ENCODE results near the gene PSMF1. TPM values are rescaled to one million over a fixed set of nuclear protein-coding genes. Genes with fewer than 3 reads are reported as not detected.

Gene PSMF1
- polyA plus RNA-seq, 4 donors, result 43.6 to 118 (median 62.7) TPM

DNA sequence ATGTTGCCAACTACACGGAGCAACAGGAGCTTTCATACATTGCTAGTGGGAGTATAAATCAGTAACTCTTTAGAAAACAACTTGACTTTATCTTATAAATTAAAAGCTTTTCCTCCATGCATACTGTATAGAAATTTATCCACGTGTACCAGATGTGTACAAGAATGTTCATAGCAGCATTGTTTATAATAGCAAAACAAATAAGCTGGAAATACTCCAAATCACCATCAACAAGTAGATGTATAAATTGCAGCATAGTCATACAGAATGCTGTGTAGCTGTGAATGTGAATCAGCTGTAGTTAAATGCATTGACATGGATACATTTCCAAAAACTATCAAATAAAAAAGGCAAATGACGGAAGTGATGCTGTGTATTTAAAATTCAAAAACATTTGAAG, 6.0 kb downstream of the PSMF1 start:
- WGBS, 3 donors, result 42 to 48% (median 47%) methylated on average over 3 of the region's 3 CpGs
- no peak for DNase-seq
- H3K9me3 ChIP-seq (ENCODE audit: control insufficient read depth in 2 of 2, insufficient read depth in 1 of 2, low read depth in 1 of 2, low read length in 1 of 2), result no peaks in the 10 kb centered on the region
- H3K27ac ChIP-seq (ENCODE audit: low read depth in 1 of 3, low read length in 2 of 3), result no peak overlapping the region
- no peak for FAIRE-seq
- no peak overlapping the region for H3K4me3 ChIP-seq (ENCODE audit: low read depth in 1 of 3, low read length in 3 of 3)
- peaks cover 14 to 27% (median 15%) of the 10 kb centered on the region in 3 donors for H3K36me3 ChIP-seq (ENCODE audit: control insufficient read depth in 3 of 3, insufficient read depth in 2 of 3, low read depth in 1 of 3, low read length in 3 of 3)
- H3K27me3 ChIP-seq (ENCODE audit: control insufficient read depth in 3 of 3, insufficient read depth in 3 of 3, low read length in 3 of 3), result no peaks in the 10 kb centered on the region
- H3K4me1 ChIP-seq (ENCODE audit: control insufficient read depth in 3 of 3, insufficient read depth in 2 of 3, low read depth in 1 of 3, low read length in 2 of 3), result peaks cover 12 to 31% (median 18%) of the 10 kb centered on the region in 3 donors

DNA sequence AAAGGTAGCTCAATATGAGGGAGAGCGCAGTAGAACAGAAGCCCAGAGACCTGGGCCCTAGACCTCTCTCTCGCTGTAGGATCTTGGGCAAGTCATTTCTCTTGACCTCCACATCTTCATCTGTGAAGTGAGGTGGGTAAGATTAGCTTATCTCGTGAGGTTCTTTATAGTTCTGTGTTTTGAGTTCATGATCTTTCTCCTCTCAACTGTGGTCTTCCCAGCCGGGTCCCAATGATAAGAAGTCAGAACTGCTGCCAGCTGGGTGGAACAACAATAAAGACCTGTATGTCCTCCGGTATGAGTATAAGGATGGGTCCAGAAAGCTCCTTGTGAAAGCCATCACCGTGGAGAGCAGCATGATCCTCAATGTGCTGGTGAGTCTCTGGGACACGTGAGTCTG, 6.9 kb downstream of the PSMF1 start:
- Histone ChIP-seq H3K9me3 (ENCODE audit: control insufficient read depth in 2 of 2, insufficient read depth in 1 of 2, low read depth in 1 of 2, low read length in 1 of 2) (no peaks in the 10 kb centered on the region), H3K36me3 (ENCODE audit: control insufficient read depth in 3 of 3, insufficient read depth in 2 of 3, low read depth in 1 of 3, low read length in 3 of 3) (peaks cover 14 to 27% (median 23%) of the 10 kb centered on the region in 3 donors), H3K27ac (ENCODE audit: low read depth in 1 of 3, low read length in 2 of 3) (no peak overlapping the region), H3K4me1 (ENCODE audit: control insufficient read depth in 3 of 3, insufficient read depth in 2 of 3, low read depth in 1 of 3, low read length in 2 of 3) (peaks cover 4 to 23% (median 14%) of the 10 kb centered on the region in 3 donors), H3K27me3 (ENCODE audit: control insufficient read depth in 3 of 3, insufficient read depth in 3 of 3, low read length in 3 of 3) (no peaks in the 10 kb centered on the region), H3K4me3 (ENCODE audit: low read depth in 1 of 3, low read length in 3 of 3) (no peak overlapping the region)
- DNase-seq (no peak), FAIRE-seq (no peak)
- WGBS, 3 donors, result 72 to 86% (median 83%) methylated on average over 7 of the region's 7 CpGs

GRCh38 chr20:1127840-1128239, 9.4 kb downstream of the PSMF1 start:
- WGBS, 3 donors, result 52 to 82% (median 61%) methylated on average over 1 of the region's 1 CpG
- no peak for FAIRE-seq

DNA sequence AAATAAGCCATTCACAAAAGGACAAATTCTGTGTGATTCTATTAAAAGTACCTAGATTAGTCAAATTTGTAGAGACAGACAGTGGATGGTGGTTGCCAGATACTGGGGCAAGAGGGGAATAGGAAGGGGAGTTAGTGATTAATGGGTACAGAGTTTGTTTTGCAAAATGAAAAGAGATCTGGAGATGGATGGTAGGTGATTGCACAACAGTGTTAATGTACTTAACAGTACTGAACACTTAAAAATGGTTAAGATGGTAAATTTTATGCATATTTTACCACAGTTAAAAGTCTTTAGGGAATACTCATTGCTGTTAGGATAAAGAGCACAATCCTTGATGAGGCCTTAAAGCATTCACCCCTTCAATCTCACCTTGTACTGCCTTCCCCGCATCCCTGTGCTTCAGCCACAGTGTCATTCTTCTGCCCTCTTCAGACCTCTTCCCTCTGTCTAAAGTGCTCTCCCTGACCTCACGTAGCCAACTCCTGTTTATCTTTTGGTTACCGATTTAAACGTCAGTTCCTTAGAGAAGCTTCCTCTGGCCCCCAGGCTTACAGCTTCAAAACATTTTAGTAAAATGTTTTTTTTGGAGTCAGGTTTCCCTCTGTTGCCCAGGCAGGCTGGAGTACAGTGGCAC, 11.8 kb downstream of the PSMF1 start:
- peaks cover 0 to 2% of the 10 kb centered on the region in 2 donors for H3K9me3 ChIP-seq (ENCODE audit: control insufficient read depth in 2 of 2, insufficient read depth in 1 of 2, low read depth in 1 of 2, low read length in 1 of 2)
- no peaks in the 10 kb centered on the region for H3K4me1 ChIP-seq (ENCODE audit: control insufficient read depth in 3 of 3, insufficient read depth in 2 of 3, low read depth in 1 of 3, low read length in 2 of 3)
- WGBS, 3 donors, result 82 to 97% (median 84%) methylated on average over 4 of the region's 4 CpGs
- no peak overlapping the region for H3K4me3 ChIP-seq (ENCODE audit: low read depth in 1 of 3, low read length in 3 of 3)
- H3K36me3 ChIP-seq (ENCODE audit: control insufficient read depth in 3 of 3, insufficient read depth in 2 of 3, low read depth in 1 of 3, low read length in 3 of 3), result peaks cover 32 to 44% (median 33%) of the 10 kb centered on the region in 3 donors
- no peak overlapping the region for H3K27ac ChIP-seq (ENCODE audit: low read depth in 1 of 3, low read length in 2 of 3)
- FAIRE-seq (no peak), DNase-seq (no peak)
- H3K27me3 ChIP-seq (ENCODE audit: control insufficient read depth in 3 of 3, insufficient read depth in 3 of 3, low read length in 3 of 3), result no peaks in the 10 kb centered on the region

More at GRCh38 chr20:1127840-1128239, 9.4 kb downstream of the PSMF1 start:
- Histone ChIP-seq H3K4me3 (ENCODE audit: low read depth in 1 of 3, low read length in 3 of 3) (no peak overlapping the region), H3K27ac (ENCODE audit: low read depth in 1 of 3, low read length in 2 of 3) (no peak overlapping the region), H3K36me3 (ENCODE audit: control insufficient read depth in 3 of 3, insufficient read depth in 2 of 3, low read depth in 1 of 3, low read length in 3 of 3) (peaks cover 26 to 38% (median 30%) of the 10 kb centered on the region in 3 donors), H3K9me3 (ENCODE audit: control insufficient read depth in 2 of 2, insufficient read depth in 1 of 2, low read depth in 1 of 2, low read length in 1 of 2) (peaks cover 0 to 2% of the 10 kb centered on the region in 2 donors), H3K27me3 (ENCODE audit: control insufficient read depth in 3 of 3, insufficient read depth in 3 of 3, low read length in 3 of 3) (no peaks in the 10 kb centered on the region), H3K4me1 (ENCODE audit: control insufficient read depth in 3 of 3, insufficient read depth in 2 of 3, low read depth in 1 of 3, low read length in 2 of 3) (peaks cover 0 to 2% (median 0%) of the 10 kb centered on the region in 3 donors)
- DNase-seq, result no peak

DNA sequence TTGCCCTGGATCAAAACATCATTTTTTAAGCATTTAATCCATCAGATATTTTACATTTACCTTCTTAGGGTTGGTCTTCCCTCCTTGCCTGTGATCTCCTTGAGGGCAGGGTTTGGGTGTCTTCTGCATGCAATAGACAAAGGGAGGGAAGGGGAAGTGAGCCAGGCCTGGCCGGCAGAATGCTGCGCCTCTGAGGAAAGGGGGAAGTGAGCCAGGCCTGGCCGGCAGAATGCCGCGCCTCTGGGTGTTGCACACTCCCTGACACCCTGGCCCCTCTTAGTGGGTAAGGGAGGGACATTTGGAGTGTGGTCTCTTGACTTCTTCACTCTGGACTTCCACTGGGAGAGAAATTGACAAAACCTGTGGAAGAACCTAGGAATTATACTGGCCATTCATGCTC, 12.4 kb downstream of the PSMF1 start:
- H3K4me3 ChIP-seq (ENCODE audit: low read depth in 1 of 3, low read length in 3 of 3), result no peak overlapping the region
- no peaks in the 10 kb centered on the region for H3K27me3 ChIP-seq (ENCODE audit: control insufficient read depth in 3 of 3, insufficient read depth in 3 of 3, low read length in 3 of 3)
- no peaks in the 10 kb centered on the region for H3K4me1 ChIP-seq (ENCODE audit: control insufficient read depth in 3 of 3, insufficient read depth in 2 of 3, low read depth in 1 of 3, low read length in 2 of 3)
- H3K9me3 ChIP-seq (ENCODE audit: control insufficient read depth in 2 of 2, insufficient read depth in 1 of 2, low read depth in 1 of 2, low read length in 1 of 2), result peaks cover 0 to 2% of the 10 kb centered on the region in 2 donors
- no peak overlapping the region for H3K27ac ChIP-seq (ENCODE audit: low read depth in 1 of 3, low read length in 2 of 3)
- H3K36me3 ChIP-seq (ENCODE audit: control insufficient read depth in 3 of 3, insufficient read depth in 2 of 3, low read depth in 1 of 3, low read length in 3 of 3), result peaks cover 35 to 47% (median 38%) of the 10 kb centered on the region in 3 donors
- FAIRE-seq (no peak), DNase-seq (no peak)
- 75 to 98% (median 83%) methylated on average over 5 of the region's 5 CpGs for WGBS, 3 donors

- Histone ChIP-seq H3K36me3 (ENCODE audit: control insufficient read depth in 3 of 3, insufficient read depth in 2 of 3, low read depth in 1 of 3, low read length in 3 of 3) (peaks cover 35 to 49% (median 37%) of the 10 kb centered on the region in 3 donors), H3K4me3 (ENCODE audit: low read depth in 1 of 3, low read length in 3 of 3) (no peak overlapping the region), H3K27me3 (ENCODE audit: control insufficient read depth in 3 of 3, insufficient read depth in 3 of 3, low read length in 3 of 3) (no peaks in the 10 kb centered on the region), H3K27ac (ENCODE audit: low read depth in 1 of 3, low read length in 2 of 3) (no peak overlapping the region), H3K4me1 (ENCODE audit: control insufficient read depth in 3 of 3, insufficient read depth in 2 of 3, low read depth in 1 of 3, low read length in 2 of 3) (no peaks in the 10 kb centered on the region), H3K9me3 (ENCODE audit: control insufficient read depth in 2 of 2, insufficient read depth in 1 of 2, low read depth in 1 of 2, low read length in 1 of 2) (peaks cover 0 to 2% of the 10 kb centered on the region in 2 donors)
- WGBS, 3 donors, result 96 to 97% (median 96%) methylated on average over 3 of the region's 3 CpGs
- FAIRE-seq (no peak), DNase-seq (no peak)
These were observed 13.0 kb downstream of the PSMF1 start for GRCh38 chr20:1131354-1131753.

DNA sequence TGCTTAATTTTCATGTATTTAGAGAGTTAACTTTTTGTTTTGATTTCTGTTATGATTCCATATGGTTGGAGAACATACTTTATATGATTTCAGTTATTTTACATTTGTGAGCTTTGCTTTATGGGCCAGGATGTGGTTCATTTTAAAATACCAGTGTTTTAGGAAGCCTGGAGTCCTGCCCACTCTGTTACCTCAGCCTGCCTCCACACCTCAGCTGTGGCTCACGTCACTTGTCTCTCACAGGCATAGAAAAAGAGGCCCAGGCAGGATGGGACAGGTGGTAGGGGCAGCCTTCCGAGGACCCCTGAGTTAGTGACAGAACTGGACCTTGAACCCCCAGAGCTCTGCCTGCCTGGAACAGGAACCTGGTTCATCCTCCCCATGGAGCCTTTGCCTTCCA, 16.0 kb downstream of the PSMF1 start:
- DNase-seq (no peak), FAIRE-seq (no peak)
- H3K27ac ChIP-seq (ENCODE audit: low read depth in 1 of 3, low read length in 2 of 3), result no peak overlapping the region
- H3K4me3 ChIP-seq (ENCODE audit: low read depth in 1 of 3, low read length in 3 of 3), result no peak overlapping the region
- peaks cover 24 to 44% (median 30%) of the 10 kb centered on the region in 3 donors for H3K36me3 ChIP-seq (ENCODE audit: control insufficient read depth in 3 of 3, insufficient read depth in 2 of 3, low read depth in 1 of 3, low read length in 3 of 3)
- H3K27me3 ChIP-seq (ENCODE audit: control insufficient read depth in 3 of 3, insufficient read depth in 3 of 3, low read length in 3 of 3), result no peaks in the 10 kb centered on the region
- 79 to 97% (median 88%) methylated on average over 2 of the region's 2 CpGs for WGBS, 3 donors
- H3K9me3 ChIP-seq (ENCODE audit: control insufficient read depth in 2 of 2, insufficient read depth in 1 of 2, low read depth in 1 of 2, low read length in 1 of 2), result peaks cover 0 to 2% of the 10 kb centered on the region in 2 donors
- no peaks in the 10 kb centered on the region for H3K4me1 ChIP-seq (ENCODE audit: control insufficient read depth in 3 of 3, insufficient read depth in 2 of 3, low read depth in 1 of 3, low read length in 2 of 3)

DNA sequence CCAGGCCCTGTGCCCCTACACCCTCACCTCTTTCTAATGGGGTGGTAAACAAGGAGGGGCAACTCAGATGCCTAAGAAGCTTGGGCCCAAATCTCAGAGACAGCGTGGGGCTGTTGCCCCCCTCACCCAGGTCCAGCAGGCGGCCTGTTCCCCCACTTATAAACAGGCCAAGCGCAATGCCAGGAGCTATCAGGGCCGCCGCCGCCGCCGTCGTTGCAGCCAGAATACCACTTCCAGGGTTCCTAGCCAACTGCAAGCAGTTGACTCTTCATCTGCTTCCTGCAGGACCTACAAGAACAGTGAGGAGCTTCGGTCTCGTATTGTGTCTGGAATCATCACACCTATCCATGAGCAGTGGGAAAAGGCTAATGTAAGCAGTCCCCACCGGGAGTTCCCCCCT, 16.4 kb downstream of the PSMF1 start:
- Histone ChIP-seq H3K27ac (ENCODE audit: low read depth in 1 of 3, low read length in 2 of 3) (no peak overlapping the region), H3K9me3 (ENCODE audit: control insufficient read depth in 2 of 2, insufficient read depth in 1 of 2, low read depth in 1 of 2, low read length in 1 of 2) (peaks cover 0 to 2% of the 10 kb centered on the region in 2 donors), H3K4me3 (ENCODE audit: low read depth in 1 of 3, low read length in 3 of 3) (no peak overlapping the region), H3K36me3 (ENCODE audit: control insufficient read depth in 3 of 3, insufficient read depth in 2 of 3, low read depth in 1 of 3, low read length in 3 of 3) (peaks cover 24 to 43% (median 25%) of the 10 kb centered on the region in 3 donors), H3K27me3 (ENCODE audit: control insufficient read depth in 3 of 3, insufficient read depth in 3 of 3, low read length in 3 of 3) (no peaks in the 10 kb centered on the region), H3K4me1 (ENCODE audit: control insufficient read depth in 3 of 3, insufficient read depth in 2 of 3, low read depth in 1 of 3, low read length in 2 of 3) (no peaks in the 10 kb centered on the region)
- DNase-seq, result no peak
- WGBS, 3 donors, result 92 to 97% (median 93%) methylated on average over 12 of the region's 12 CpGs
- no peak for FAIRE-seq

GRCh38 chr20:1137236-1137635, 18.8 kb downstream of the PSMF1 start:
- Histone ChIP-seq H3K4me1 (ENCODE audit: control insufficient read depth in 3 of 3, insufficient read depth in 2 of 3, low read depth in 1 of 3, low read length in 2 of 3) (no peaks in the 10 kb centered on the region), H3K36me3 (ENCODE audit: control insufficient read depth in 3 of 3, insufficient read depth in 2 of 3, low read depth in 1 of 3, low read length in 3 of 3) (peaks cover 14 to 33% (median 18%) of the 10 kb centered on the region in 3 donors), H3K4me3 (ENCODE audit: low read depth in 1 of 3, low read length in 3 of 3) (no peak overlapping the region), H3K27me3 (ENCODE audit: control insufficient read depth in 3 of 3, insufficient read depth in 3 of 3, low read length in 3 of 3) (no peaks in the 10 kb centered on the region), H3K9me3 (ENCODE audit: control insufficient read depth in 2 of 2, insufficient read depth in 1 of 2, low read depth in 1 of 2, low read length in 1 of 2) (peaks cover 0 to under 1% of the 10 kb centered on the region in 2 donors), H3K27ac (ENCODE audit: low read depth in 1 of 3, low read length in 2 of 3) (no peak overlapping the region)
- WGBS, 3 donors, result 71 to 83% (median 79%) methylated on average over 4 of the region's 4 CpGs
- FAIRE-seq (no peak), DNase-seq (no peak)
